Stimulated activated effector memory CD8-positive, alpha-beta T cell treated with anti-CD3 and anti-CD28 coated beads, Interleukin-12 subunit alpha, Interleukin-12 subunit beta, amount 100 ng/mL, for 72 hours (primary cell): ENCODE results near the gene RIN3.
A peak's percentile ranks its signal among the peaks of the same experiment; 100 is the strongest.

Source experiments
- ATAC-seq: fragments of 150-1000 bp; cut with Tn5 transposase; 2 replicates; pipeline ENCODE4 v1.10.0; 2021
- DNase-seq, 2 donors: peaks; one replicate each; pipeline ENCODE4 v3.0.0; 2021 to 2022; ENCODE audit warnings: low spot score in 2 of 2
- H3K27ac Mint-ChIP-seq: one replicate; pipeline ENCODE4 v1.8.0; 2022; ENCODE audit warnings: mild to moderate bottlenecking, mixed read lengths
- H3K36me3 Mint-ChIP-seq: one replicate; pipeline ENCODE4 v1.8.0; 2022; ENCODE audit warnings: mild to moderate bottlenecking, mixed read lengths
- H3K4me1 Mint-ChIP-seq: one replicate; pipeline ENCODE4 v1.8.0; 2022; ENCODE audit warnings: mixed read lengths
- H3K4me3 Mint-ChIP-seq: one replicate; pipeline ENCODE4 v1.8.0; 2022; ENCODE audit warnings: mild to moderate bottlenecking, mixed read lengths
- H3K9me3 Mint-ChIP-seq: one replicate; pipeline ENCODE4 v1.8.0; 2022; ENCODE audit warnings: mixed read lengths

RIN3 gene

DNA sequence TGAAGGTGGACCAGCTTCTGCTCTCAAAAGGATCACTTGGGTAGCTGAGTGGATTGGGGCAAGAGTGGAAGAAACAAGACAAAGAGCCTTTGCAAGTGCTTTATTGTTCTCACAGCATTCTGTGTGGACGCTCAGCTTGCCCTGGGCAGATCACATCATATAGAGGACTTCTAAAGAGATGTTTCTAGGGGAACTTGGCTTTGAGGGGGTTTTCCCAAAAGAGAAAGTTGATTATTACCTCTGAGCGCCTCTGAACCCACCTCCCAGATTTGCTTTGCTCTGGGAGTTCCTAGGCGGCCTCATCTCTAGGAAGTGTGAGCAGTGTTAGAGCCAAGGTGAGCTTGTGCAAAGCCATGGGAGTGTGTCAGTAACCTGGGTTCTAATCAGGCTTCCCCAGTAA is 81.7 kb downstream of the RIN3 start:
- no peak for DNase-seq
- Mint-ChIP-seq H3K4me3 (no peak overlapping the region), H3K36me3 (peaks cover 59% of the 10 kb centered on the region), H3K4me1 (peaks cover 62% of the 10 kb centered on the region), H3K27ac (peak overlapping the region; percentile 56), H3K9me3 (no peaks in the 10 kb centered on the region)
- ATAC-seq: no peak

DNA sequence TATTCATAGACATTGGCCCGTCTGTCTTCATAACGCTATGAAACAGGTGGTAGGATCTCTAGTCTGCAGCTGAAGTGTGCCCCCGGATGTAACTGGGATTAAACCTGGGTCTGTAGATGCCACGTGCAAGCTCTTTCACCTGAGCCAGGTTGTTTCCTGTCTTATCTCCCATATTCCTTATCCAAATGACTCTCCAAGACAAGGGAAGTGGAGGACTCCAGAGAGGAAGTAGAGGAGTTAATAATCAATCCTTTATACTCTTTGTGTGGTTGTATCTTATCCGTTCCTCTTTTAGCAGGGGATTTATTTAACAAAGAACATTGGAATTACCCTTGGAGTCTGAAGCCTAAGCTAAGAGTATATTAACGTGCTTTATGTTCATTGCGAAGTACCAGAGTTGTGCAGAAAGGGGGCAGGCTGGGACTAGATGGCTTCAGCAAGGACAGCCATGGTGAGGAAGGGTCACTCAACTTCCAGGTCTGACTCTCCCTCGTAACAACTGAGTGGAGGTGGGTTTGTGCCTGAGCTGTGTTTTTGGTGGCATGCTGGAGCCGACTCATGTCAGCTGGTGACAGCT is 82.8 kb downstream of the RIN3 start:
- Mint-ChIP-seq H3K27ac (no peak overlapping the region), H3K36me3 (peaks cover 54% of the 10 kb centered on the region), H3K4me1 (peaks cover 62% of the 10 kb centered on the region), H3K9me3 (no peaks in the 10 kb centered on the region), H3K4me3 (no peak overlapping the region)
- no peak for ATAC-seq
- no peak for DNase-seq

DNA sequence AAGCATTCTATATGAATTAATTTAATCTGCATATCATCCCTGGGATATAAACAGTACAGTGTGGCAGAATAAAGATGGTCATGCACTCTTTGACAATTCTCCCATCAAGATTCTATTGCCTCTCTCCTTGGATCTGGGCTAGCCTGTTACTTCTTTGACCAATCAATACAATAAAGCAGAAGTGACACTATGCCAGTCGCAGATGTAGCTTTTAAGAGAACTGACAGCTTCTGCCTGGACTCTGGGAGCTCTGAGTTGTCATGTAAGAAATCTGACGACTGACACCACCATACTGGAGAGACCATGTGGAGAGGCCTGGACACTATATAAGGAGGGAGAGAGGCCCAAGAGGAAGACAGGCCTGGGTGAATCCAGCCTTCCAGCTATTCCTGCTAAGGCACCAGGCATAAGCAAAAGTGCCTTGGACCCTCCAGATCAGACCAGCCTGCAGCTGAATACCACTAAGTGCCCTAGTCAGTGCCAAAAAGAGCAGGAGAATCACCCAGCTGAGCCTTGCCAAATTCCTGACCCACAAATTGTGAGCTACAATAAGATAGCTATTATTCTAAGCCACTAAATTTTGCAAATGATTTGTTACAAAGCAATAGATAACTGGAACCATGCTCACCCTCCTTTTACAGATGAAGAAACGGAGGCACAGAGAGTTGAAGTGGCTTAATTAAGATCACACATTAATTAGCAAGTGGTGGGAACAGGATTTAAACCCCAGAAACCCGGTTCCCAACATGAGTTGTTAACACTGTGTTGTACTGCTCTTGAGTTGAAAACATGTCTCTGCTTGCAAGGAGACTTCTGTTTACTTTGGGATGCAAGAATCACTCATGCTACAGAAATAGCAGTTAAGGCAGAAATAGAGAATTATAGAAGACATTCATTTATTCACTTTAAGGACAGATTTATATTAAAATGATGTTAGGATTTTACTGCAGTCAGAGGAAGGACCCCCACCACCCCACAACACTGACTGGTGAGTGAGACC is 84.6 kb downstream of the RIN3 start:
- no peaks in the 10 kb centered on the region for H3K9me3 Mint-ChIP-seq
- peaks cover 72% of the 10 kb centered on the region for H3K4me1 Mint-ChIP-seq
- peaks cover 48% of the 10 kb centered on the region for H3K36me3 Mint-ChIP-seq
- ATAC-seq (no peak), DNase-seq (no peak)
- no peak overlapping the region for H3K4me3 Mint-ChIP-seq
- H3K27ac Mint-ChIP-seq: peak overlapping the region; percentile 62

DNA sequence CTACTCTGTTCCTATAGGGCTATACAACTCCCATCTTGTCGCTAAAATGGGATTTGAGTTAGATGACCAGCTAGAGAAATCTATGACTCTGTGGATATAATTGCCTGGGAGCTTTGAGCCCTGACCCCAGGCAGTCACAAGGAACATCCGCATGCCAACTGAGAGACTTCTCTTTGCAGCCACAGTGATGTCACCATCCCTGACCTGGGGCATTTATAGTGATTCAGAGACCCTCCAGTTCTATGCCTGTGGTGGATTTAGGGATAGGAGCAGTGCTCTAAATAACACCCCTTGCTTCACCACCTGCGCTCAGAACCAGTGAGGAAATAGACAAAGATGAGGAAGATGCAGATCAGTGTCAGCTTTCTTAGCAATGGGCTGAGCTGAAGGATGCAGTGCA is 86.2 kb downstream of the RIN3 start:
- DNase-seq: no peak
- no peak for ATAC-seq
- Mint-ChIP-seq H3K36me3 (peaks cover 35% of the 10 kb centered on the region), H3K4me1 (peaks cover 77% of the 10 kb centered on the region), H3K9me3 (no peaks in the 10 kb centered on the region), H3K27ac (peak overlapping the region; percentile 82), H3K4me3 (no peak overlapping the region)

DNA sequence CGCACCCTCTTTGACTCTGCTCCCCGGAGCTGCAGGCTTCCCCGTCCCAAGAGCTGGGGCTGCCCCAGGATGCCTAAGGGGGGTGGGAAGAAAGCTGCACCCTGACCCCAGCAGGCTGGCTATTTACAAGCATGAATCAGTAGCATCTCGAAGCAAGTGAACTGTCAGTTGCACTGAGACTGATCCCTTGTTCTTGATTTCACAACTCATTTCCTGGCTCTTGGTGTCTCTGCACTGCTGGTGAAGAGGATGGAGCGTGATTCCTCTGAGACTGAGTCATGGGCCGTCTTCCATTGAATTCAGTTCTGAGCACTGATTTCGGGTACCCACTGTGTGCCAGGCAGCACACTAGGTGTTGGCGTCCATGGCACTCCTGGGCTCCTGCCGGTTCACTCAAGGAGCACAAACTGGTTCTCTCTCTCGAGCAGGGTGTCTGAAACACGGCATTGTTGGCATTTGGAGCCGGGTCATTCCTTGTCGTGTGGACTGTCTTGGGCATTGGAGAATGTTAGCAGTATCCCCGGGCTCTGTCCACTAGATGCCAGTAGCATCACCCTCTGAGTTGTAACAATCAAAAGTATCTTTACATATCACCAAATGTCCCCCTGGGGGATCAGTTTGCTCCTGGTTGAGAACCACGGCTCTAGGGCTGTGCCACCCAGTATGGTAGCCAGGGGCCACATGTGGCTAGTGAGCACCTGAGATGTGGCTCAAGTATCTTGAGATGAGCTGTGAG is 86.9 kb downstream of the RIN3 start:
- DNase-seq: no peak
- no peaks in the 10 kb centered on the region for H3K9me3 Mint-ChIP-seq
- ATAC-seq: peak; percentile 32
- H3K4me1 Mint-ChIP-seq: peaks cover 70% of the 10 kb centered on the region
- H3K4me3 Mint-ChIP-seq: no peak overlapping the region
- H3K36me3 Mint-ChIP-seq: peaks cover 42% of the 10 kb centered on the region
- H3K27ac Mint-ChIP-seq: peak overlapping the region; percentile 82

DNA sequence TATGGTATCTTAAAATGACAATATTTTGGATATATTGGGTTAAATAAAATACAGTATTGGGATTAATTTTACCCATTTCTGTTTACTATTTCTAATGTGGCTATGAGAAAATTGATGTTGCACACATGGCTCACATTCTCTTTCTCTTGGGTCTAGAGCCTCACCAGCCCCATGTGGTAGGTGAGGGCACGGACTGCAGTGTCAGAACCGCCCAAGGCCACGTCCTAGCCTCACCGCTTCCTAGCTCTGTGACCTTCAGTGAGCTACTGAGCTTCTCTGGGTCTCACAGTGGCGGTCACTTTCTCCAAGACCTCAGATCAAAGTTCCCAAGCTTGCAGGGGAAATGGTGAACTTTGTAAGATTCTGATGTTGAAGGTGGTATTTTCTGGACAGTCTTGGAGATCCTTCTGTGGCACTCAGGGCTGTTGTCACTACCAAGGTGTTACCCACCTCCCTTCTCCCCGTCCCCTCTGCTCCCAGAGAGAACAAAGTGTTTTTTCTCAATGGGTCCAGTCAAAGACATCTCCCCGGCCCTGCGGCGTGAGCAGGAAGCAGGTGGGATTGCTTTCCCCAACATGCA is 87.6 kb downstream of the RIN3 start:
- Mint-ChIP-seq H3K36me3 (peaks cover 49% of the 10 kb centered on the region), H3K4me1 (peaks cover 64% of the 10 kb centered on the region), H3K27ac (peak overlapping the region; percentile 82), H3K9me3 (no peaks in the 10 kb centered on the region), H3K4me3 (no peak overlapping the region)
- ATAC-seq (no peak), DNase-seq (no peak)

DNA sequence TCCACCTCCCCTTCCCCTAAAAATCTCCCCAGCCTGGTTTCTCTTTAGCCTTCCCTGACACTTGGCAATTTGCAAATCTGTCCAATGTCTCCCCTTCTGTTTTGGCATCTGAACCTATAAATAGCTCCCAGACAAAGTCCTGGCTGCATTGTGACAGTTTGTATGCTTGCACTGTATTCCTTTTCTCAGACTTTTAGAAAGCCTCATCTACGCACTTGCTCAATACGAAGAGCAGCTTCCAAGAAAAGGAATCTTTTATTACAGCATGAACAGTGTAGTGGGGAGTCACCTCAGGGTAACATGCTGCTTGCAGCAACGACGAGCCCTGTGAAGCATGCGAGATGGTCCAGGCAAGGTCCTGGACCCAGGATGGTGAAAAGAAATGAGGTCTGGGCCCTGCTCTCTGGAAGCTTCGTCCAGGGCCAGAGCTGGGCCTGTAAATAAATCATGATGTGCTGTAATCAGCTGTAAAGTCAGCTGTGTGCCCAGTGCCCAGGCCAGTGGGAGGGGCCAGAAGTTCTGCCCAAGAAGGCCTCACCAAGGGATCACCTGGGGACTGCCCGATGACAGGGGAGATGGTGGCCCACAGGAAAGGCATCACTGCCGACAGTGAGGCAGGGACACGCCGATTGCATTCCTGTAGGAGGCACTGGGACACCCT is 88.3 kb downstream of the RIN3 start:
- Mint-ChIP-seq H3K4me3 (no peak overlapping the region), H3K27ac (peak overlapping the region; percentile 82), H3K36me3 (peaks cover 50% of the 10 kb centered on the region), H3K4me1 (peaks cover 58% of the 10 kb centered on the region), H3K9me3 (no peaks in the 10 kb centered on the region)
- DNase-seq: no peak
- no peak for ATAC-seq

DNA sequence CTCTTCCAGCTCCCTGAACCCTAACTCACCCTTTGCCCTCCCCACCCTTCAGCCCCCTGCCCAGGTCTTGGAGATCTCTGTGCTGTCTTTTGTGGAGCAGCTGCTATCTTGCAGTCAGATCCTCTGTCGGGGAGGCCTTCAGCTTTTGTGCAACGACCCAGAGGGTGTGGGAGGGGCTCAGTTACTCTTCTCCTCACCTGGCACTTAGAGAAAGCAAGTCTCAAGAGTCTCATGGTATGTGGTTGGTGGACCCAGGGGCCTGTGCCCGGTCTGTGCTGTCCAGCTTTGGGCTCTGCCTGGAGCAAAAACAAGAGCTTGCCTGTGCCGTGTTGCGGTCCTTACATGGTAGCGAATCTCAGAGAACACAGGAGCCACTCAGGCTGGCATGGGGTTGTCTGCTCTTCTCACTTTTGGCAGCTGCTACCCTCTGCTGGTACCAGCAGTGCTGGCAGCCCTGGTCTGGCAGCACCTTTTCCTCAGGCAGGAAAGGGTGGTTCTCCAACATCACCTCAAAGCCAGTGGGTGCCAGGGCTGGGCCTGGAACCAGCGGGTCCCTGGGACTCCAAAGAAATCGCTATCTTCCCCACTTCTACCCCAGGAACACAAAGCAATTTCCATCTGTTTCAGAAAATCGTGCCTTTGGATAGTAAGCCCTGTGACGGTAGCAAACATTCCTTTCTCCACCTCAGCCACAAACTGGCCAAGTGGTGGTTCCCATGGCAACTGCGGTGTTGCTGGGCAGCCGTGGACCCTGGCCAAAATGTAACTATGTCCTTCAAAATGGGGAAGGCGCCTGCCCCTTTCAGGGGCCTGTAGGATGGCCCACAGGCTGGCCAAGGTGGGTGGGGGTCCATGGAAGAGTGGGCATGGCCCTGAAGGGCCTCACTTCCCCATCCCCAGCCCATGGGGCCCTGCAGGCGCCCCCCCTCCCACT is 90.0 kb downstream of the RIN3 start:
- Mint-ChIP-seq H3K4me3 (no peak overlapping the region), H3K36me3 (peaks cover 42% of the 10 kb centered on the region), H3K9me3 (no peaks in the 10 kb centered on the region), H3K27ac (peak overlapping the region; percentile 60), H3K4me1 (peaks cover 47% of the 10 kb centered on the region)
- ATAC-seq (peak; percentile 74), DNase-seq (no peak)

DNA sequence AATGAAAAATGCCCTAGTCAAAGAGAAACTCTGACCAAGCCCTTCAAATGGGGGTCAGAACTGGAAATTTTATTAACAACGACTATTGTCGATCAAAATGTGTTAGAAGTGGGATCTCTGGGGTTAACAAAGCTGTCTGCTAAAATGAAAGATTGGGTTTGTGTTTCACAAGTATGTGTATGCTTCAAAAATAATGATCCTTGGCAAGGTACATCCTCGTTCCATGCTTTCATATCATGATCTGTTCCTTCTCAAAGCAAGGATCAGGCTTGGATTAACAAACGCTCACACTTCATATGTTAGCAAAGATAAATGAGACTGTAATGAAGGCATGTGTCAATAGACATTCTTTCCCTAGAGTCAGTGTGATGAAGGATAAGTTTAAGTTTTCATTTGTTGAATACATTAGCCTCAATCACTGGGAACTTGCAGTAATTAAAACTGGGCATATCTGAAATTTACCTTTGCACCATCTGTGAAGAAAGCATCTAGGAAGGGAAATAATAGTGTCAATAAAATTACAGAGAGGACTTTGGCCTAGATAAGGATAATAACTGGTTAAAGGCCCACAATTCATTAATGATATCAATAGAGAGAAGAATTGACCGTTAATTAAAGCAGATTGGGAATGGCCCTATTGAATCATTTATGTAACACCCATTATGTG is 91.8 kb downstream of the RIN3 start:
- Mint-ChIP-seq H3K36me3 (peaks cover 39% of the 10 kb centered on the region), H3K4me1 (peaks cover 44% of the 10 kb centered on the region), H3K27ac (no peak overlapping the region), H3K4me3 (no peak overlapping the region), H3K9me3 (no peaks in the 10 kb centered on the region)
- ATAC-seq (no peak), DNase-seq (no peak)

DNA sequence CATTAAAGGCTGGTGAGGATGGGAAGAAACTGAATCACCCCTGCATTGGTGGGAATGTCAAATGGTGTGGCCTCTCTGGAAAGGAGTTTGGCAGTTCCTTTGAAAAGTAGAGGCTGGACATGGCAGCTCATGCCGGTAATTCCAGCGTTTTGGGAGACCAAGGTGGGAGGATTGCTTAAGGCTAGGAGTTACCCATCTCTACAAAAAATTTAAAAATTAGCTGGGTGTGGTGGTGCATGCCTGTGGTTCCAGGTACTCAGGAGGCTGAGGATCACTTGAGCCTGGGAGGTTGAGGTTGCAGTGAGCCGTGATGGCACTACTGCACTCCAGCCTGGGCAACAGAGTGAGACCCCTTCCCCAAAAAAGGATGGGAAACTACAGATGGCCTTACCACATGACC is 93.7 kb downstream of the RIN3 start:
- Mint-ChIP-seq H3K36me3 (peaks cover 40% of the 10 kb centered on the region), H3K4me1 (peaks cover 45% of the 10 kb centered on the region), H3K9me3 (no peaks in the 10 kb centered on the region), H3K27ac (peak overlapping the region; percentile 26), H3K4me3 (no peak overlapping the region)
- no peak for DNase-seq
- no peak for ATAC-seq

DNA sequence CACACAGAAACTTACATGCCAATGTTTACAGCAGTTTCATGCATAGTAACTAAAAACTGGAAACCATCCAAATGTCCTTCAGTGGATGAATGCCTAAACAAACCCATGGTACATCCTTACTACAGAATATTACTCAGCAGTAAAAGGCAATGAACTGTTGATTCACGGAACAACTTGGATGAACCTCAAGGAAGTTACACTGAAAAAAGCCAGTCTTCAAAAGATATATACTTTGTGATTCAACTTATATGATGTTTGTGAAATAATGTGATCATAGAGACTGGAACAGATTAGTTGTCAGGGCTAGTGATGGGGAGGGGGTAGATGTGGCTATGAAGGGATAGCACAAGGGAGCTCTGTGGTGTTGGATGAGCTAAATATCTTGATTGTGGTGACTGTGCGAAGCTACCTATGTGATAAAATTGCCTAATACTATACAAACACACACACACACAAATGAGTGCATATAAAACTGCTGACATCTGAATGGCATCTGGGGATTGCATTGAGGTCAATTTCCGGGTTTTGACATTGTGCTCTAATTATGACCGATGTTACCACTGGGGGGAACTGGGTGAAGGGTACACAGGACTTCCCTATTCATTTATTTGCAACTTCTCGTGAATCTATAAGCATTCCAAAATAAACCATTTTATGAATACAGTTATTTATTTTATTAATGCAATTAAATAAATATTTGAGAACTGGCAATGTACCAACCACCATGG is 94.3 kb downstream of the RIN3 start:
- Mint-ChIP-seq H3K9me3 (no peaks in the 10 kb centered on the region), H3K4me1 (peaks cover 50% of the 10 kb centered on the region), H3K36me3 (peaks cover 42% of the 10 kb centered on the region), H3K27ac (no peak overlapping the region), H3K4me3 (no peak overlapping the region)
- DNase-seq: no peak
- no peak for ATAC-seq

DNA sequence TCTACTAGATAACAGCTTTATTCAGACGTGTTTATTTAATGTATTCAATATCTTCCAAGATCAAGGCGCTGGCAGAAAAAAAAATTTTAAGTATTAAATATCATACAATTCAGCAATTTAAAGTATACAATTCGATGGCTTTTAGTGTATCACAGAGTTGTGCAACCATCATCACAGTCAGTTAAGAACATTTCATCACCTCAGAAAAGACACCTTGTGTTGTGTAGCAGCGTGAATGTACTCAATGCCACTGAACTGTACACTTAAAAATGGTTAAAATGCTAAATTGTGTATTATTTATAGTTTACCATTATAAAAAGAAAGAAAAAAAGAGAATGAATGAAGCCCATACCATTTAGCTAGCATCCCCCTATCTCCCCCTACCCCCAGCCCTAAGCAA is 96.4 kb downstream of the RIN3 start:
- ATAC-seq (no peak), DNase-seq (no peak)
- Mint-ChIP-seq H3K36me3 (peaks cover 39% of the 10 kb centered on the region), H3K27ac (peak overlapping the region; percentile 88), H3K4me1 (peaks cover 59% of the 10 kb centered on the region), H3K9me3 (no peaks in the 10 kb centered on the region), H3K4me3 (no peak overlapping the region)

DNA sequence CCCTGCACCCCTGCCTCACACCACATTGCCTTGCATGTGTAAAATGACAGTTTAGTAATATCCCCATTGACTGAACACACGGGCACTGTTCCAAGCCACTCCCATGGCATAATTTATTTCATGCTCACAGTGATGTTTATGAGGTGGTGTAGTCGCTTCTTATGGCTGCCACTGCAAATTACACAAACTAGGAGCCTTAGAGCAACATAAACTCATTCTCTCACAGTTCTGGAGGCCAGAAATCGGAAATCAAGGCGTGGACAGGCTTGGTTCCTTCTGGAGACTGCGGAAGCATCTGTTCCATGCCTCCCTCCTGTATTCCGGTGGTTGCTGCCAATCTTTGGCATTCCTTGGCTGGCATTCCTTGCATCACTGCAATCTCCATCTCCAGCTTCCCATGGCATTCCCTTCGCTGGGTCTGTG is 97.3 kb downstream of the RIN3 start:
- H3K27ac Mint-ChIP-seq: peak overlapping the region; percentile 79
- ATAC-seq (no peak), DNase-seq (no peak)
- H3K4me3 Mint-ChIP-seq: no peak overlapping the region
- peaks cover 68% of the 10 kb centered on the region for H3K4me1 Mint-ChIP-seq
- no peaks in the 10 kb centered on the region for H3K9me3 Mint-ChIP-seq
- H3K36me3 Mint-ChIP-seq: peaks cover 37% of the 10 kb centered on the region
